ENCODE measurements around the gene MICA. TPM values are rescaled to one million over a fixed set of nuclear protein-coding genes. Genes with fewer than 3 reads are reported as not detected.

MICA gene
- total and polyA plus RNA-seq, 9 of the 15 experiments (the other 6 are each of a cell fraction or from before 2014, with no cell fraction given): 11.8 to 24.6 (median 16.7) TPM

DNA sequence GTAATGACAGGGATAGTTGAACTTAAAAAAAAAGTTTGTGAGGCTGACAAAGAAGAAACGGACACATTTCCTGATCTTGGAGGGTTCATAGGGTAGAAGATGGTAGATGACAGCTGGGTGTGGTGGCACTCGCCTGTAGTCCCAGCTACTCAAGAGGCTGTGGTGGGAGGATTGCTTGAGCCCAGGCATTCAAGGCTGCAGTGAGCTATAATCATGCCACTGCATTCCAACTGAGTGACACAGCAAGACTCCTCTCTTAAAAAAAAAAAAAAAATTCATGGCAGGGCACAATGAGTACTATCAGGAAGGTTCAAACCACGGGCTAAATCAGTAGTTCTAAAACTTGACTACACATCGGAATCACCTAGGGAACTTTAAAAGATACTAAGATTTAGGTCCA, 2.0 kb upstream of the MICA start (continued):
- TF ChIP-seq PKNOX1 (IDR thresholded peaks at IDR 0.05) (peak; percentile 88), TSC22D4 (tag; IDR thresholded peaks at IDR 0.05) (no peak), FOXA3 (CRISPR knock-in tag; conservative IDR thresholded peaks at IDR 0.05 in 1 of 2, IDR thresholded peaks at IDR 0.05 in 1 of 2) (no peak), NFE2 (IDR thresholded peaks at IDR 0.05; ENCODE audit: low read depth) (peak; percentile 78), JUNB (CRISPR knock-in tag; conservative IDR thresholded peaks at IDR 0.05) (no peak), CEBPG (CRISPR knock-in tag; IDR thresholded peaks at IDR 0.05) (no peak), CEBPG (tag; conservative IDR thresholded peaks at IDR 0.05 in 1 of 2, IDR thresholded peaks at IDR 0.05 in 1 of 2) (no peak), ZC3H4 (CRISPR knock-in tag; IDR thresholded peaks at IDR 0.05; ENCODE audit: borderline replicate concordance) (no peak), CBX3 (IDR thresholded peaks at IDR 0.05; ENCODE audit: borderline replicate concordance in 1 of 2, low read length in 2 of 2) (no peak), HSF4 (CRISPR knock-in tag; IDR thresholded peaks at IDR 0.05; ENCODE audit: borderline replicate concordance) (no peak), DPF2 (IDR thresholded peaks at IDR 0.05) (peak; percentile 67; the same call in 1 of the 2 replicates), SMARCE1 (IDR thresholded peaks at IDR 0.05) (peak; percentile 59), CBX2 (IDR thresholded peaks at IDR 0.05; ENCODE audit: insufficient read depth, low read length, poor library complexity, severe bottlenecking) (no peak), ZNF316 (IDR thresholded peaks at IDR 0.05) (peak; percentile 74), ZBTB17 (CRISPR knock-in tag; IDR thresholded peaks at IDR 0.05) (no peak), TEAD1 (CRISPR knock-in tag; IDR thresholded peaks at IDR 0.05) (peak in 1 of 2 experiments; percentile 88; a peak in 2 of 4 replicates), MYNN (IDR thresholded peaks at IDR 0.05) (peak; percentile 66), MYNN (CRISPR knock-in tag; IDR thresholded peaks at IDR 0.05) (no peak), SMARCA4 (IDR thresholded peaks at IDR 0.05) (peak; percentile 77), COPS2 (conservative IDR thresholded peaks at IDR 0.05) (no peak), ELF4 (CRISPR knock-in tag; IDR thresholded peaks at IDR 0.05) (no peak), TOE1 (IDR thresholded peaks at IDR 0.05; ENCODE audit: borderline replicate concordance) (no peak), TOE1 (CRISPR knock-in tag; IDR thresholded peaks at IDR 0.05; ENCODE audit: borderline replicate concordance, low read depth) (no peak), NR2C1 (IDR thresholded peaks at IDR 0.05) (no peak), NR2C1 (tag; IDR thresholded peaks at IDR 0.05) (no peak), SRSF7 (optimal IDR thresholded peaks at IDR 0.05; ENCODE audit: low read depth, low read length) (no peak), HLTF (IDR thresholded peaks at IDR 0.05) (no peak), ZNF12 (CRISPR knock-in tag; IDR thresholded peaks at IDR 0.05) (no peak), SAFB2 (IDR thresholded peaks at IDR 0.05; ENCODE audit: borderline replicate concordance, low read depth, low read length, severe bottlenecking) (no peak), ARID1B (IDR thresholded peaks at IDR 0.05) (peak; percentile 65)
- TF ChIP-seq, protein P1, sequence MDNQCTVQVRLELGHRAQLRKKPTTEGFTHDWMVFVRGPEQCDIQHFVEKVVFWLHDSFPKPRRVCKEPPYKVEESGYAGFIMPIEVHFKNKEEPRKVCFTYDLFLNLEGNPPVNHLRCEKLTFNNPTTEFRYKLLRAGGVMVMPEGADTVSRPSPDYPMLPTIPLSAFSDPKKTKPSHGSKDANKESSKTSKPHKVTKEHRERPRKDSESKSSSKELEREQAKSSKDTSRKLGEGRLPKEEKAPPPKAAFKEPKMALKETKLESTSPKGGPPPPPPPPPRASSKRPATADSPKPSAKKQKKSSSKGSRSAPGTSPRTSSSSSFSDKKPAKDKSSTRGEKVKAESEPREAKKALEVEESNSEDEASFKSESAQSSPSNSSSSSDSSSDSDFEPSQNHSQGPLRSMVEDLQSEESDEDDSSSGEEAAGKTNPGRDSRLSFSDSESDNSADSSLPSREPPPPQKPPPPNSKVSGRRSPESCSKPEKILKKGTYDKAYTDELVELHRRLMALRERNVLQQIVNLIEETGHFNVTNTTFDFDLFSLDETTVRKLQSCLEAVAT (IDR thresholded peaks at IDR 0.05): peak; percentile 18 to 72; a peak in 2 of 4 replicates
